Dedifferentiated amniotic fluid mesenchymal stem cell (primary cell): ENCODE measurements around the gene HEPHL1.
"Not testable (repeated sequence)": the region's sequence is repeated elsewhere in the genome, so short reads cannot be mapped to it uniquely, and the experiment has no call there.

Source experiments
- DNase-seq: peaks from one replicate; pipeline ENCODE4 v3.0.0-alpha.2; 2016; ENCODE audit errors: extremely low spot score

The HEPHL1 gene

GRCh38 chr11:94020777-94021481, at the start of gene HEPHL1:
Gene HEPHL1 (plus strand): TSS chr11:94021354. CDS start chr11:94021369, 15 bp downstream.
- DNase-seq = no peak

- no peak for DNase-seq
Measured at GRCh38 chr11:93972790-93973189, 48.4 kb upstream of the HEPHL1 start.

- DNase-seq = not testable (repeated sequence)
Measured at GRCh38 chr11:93973322-93974051, 47.7 kb upstream of the HEPHL1 start.

- DNase-seq = no peak
Measured at GRCh38 chr11:93974759-93975158, 46.4 kb upstream of the HEPHL1 start.

GRCh38 chr11:93976577-93977254, 44.4 kb upstream of the HEPHL1 start:
- not testable (repeated sequence) for DNase-seq

GRCh38 chr11:93983542-93984195, 37.5 kb upstream of the HEPHL1 start:
- DNase-seq = no peak

- DNase-seq = peak; percentile 28
Measured at GRCh38 chr11:93984196-93984567, 37.0 kb upstream of the HEPHL1 start.

GRCh38 chr11:93984936-93985335, 36.2 kb upstream of the HEPHL1 start:
- no peak for DNase-seq

GRCh38 chr11:93986716-93987115, 34.4 kb upstream of the HEPHL1 start:
- DNase-seq = no peak

- DNase-seq = no peak
Measured at GRCh38 chr11:93988455-93988854, 32.7 kb upstream of the HEPHL1 start.

- no peak for DNase-seq
Measured at GRCh38 chr11:93988912-93989311, 32.2 kb upstream of the HEPHL1 start.

- DNase-seq = no peak
Measured at GRCh38 chr11:93993747-93994146, 27.4 kb upstream of the HEPHL1 start.

GRCh38 chr11:93997741-93998140, 23.4 kb upstream of the HEPHL1 start:
- no peak for DNase-seq

- no peak for DNase-seq
Measured at GRCh38 chr11:94000659-94001058, 20.5 kb upstream of the HEPHL1 start.

GRCh38 chr11:94002226-94002625, 18.9 kb upstream of the HEPHL1 start:
- DNase-seq = peak; percentile 13

- no peak for DNase-seq
Measured at GRCh38 chr11:94007426-94007825, 13.7 kb upstream of the HEPHL1 start.

- no peak for DNase-seq
Measured at GRCh38 chr11:94007906-94008305, 13.2 kb upstream of the HEPHL1 start.

GRCh38 chr11:94010136-94010535, 11.0 kb upstream of the HEPHL1 start:
- DNase-seq = no peak

GRCh38 chr11:94011478-94011877, 9.7 kb upstream of the HEPHL1 start:
- no peak for DNase-seq

GRCh38 chr11:94017446-94017845, 3.7 kb upstream of the HEPHL1 start:
- no peak for DNase-seq

- DNase-seq = no peak
Measured at GRCh38 chr11:94018721-94019120, 2.4 kb upstream of the HEPHL1 start.

- DNase-seq = no peak
Measured at GRCh38 chr11:94023856-94024255, 2.7 kb downstream of the HEPHL1 start.
